Heart right ventricle (tissue), 16 donors: ENCODE data around the gene HRH3. TPM values are rescaled to one million over a fixed set of nuclear protein-coding genes. Genes with fewer than 3 reads are reported as not detected.

Experiments used
- ATAC-seq, 8 donors: fragments of 200-7000 bp; cut with Tn5 transposase; one replicate each; pipeline ENCODE4 v1.9.1; 2020; ENCODE audit warnings: mild to moderate bottlenecking in 8 of 8, moderate library complexity in 8 of 8, moderate number of reproducible peaks in 1 of 8
- DNase-seq, 2 donors: peaks; one replicate each; pipeline ENCODE4 v3.0.0-alpha.2; 2020
- H3K27ac ChIP-seq, 10 donors: fragments of 200-600 bp; sonication (generic) in 2 of 10; one replicate each; pipeline versions ENCODE4 v1.5.0 to v1.8.0; 2020 to 2022; ENCODE audit warnings: mild to moderate bottlenecking in 3 of 10
- H3K27me3 ChIP-seq, 7 donors: fragments of 200-600 bp; one replicate each; pipeline ENCODE4 v1.8.0; 2021 to 2022; ENCODE audit warnings: mild to moderate bottlenecking in 2 of 7
- H3K36me3 ChIP-seq, 9 donors: fragments of 200-600 bp; sonication (generic) in 1 of 9; one replicate each; pipeline versions ENCODE4 v1.5.0 to v1.8.0; 2020 to 2022; ENCODE audit warnings: mild to moderate bottlenecking in 2 of 9
- H3K4me1 ChIP-seq, 9 donors: fragments of 200-600 bp; sonication (generic) in 1 of 9; one replicate each; pipeline versions ENCODE4 v1.5.0 to v1.8.0; 2020 to 2022; ENCODE audit warnings: mild to moderate bottlenecking in 4 of 9
- H3K4me3 ChIP-seq, 10 donors: fragments of 200-600 bp; sonication (generic) in 2 of 10; one replicate each; pipeline versions ENCODE4 v1.5.0 to v1.8.0; 2020 to 2022; ENCODE audit warnings: mild to moderate bottlenecking in 7 of 10, moderate library complexity in 2 of 10
- H3K9me3 ChIP-seq, 11 donors: fragments of 200-600 bp in 10 of 11; sonication (generic) in 2 of 11; one replicate each; pipeline versions ENCODE4 v1.5.0 to v1.8.0; 2013 to 2022; ENCODE audit warnings: mild to moderate bottlenecking in 2 of 11, control low read depth in 1 of 11, moderate library complexity in 1 of 11
- WGBS, 2 donors: extraction: QIAGEN DNeasy Blood & Tissue Kit; methylation state at CpG; one replicate each; pipeline ENCODE4 v1.1.7; 2013; ENCODE audit warnings: inconsistent platforms in 1 of 2; 5-methylcytosine and 5-hydroxymethylcytosine counted together
- intact Hi-C, 10 donors: fragments of 100-400 bp; cut with DNase I; formaldehyde crosslinking; loops; one replicate each; pipeline versions ENCODE4 v1.11.1 to v1.14.2; 2022
- polyA plus RNA-seq, 2 donors: library from polyadenylated mRNA; stranded (reverse); fragments of 200-250 nt; gene quantifications; one replicate each; pipeline ENCODE4 v1.2.3, GENCODE V29; 2013
- total RNA-seq, 10 donors: library from RNA; stranded (reverse); fragmentation: NEBNext Ultra II Directional in 3 of 10; extraction: Animal tissue kit (Norgen Biotek cat#: 25700) in 3 of 10; gene quantifications; one replicate each; pipeline versions ENCODE4 v1.2.1 to v1.2.4, GENCODE V29; 2021 to 2023
- TF ChIP-seq, protein P1 (sequence below), 9 donors: fragments of 200-600 bp; sonication (generic) in 2 of 9; IDR thresholded peaks; one replicate each; pipeline versions ENCODE4 v1.5.0 to v1.8.0; 2021 to 2022; ENCODE audit warnings: antibody characterized with exemption in 9 of 9, mild to moderate bottlenecking in 5 of 9, moderate library complexity in 1 of 9
- donor health status: Arrhythmogenic right ventricular cardiomyopathy.
- donor health status: ischemic (EF 13 %, LVEDD 7.1; RV severe dilation, severe dysfunction).
- donor health status: healthy with polysubstance abuse.
- donor health status: DM: no; HTN: yes; CAD: no.
- donor health status: DM: no; HTN: no; CAD: no.
- donor health status: ischemic (EF 25% LVEDD 6.9; RV normal size, moderate dysfunction).
- donor health status: ischemic (EF 25% LVEDD 5.7; RV mildly dilated, moderate dysfunction).
- donor health status: healthy.
- donor health status: DM: yes; HTN: yes; CAD: no.
- donor health status: Ischemic cardiomyopathy.
- donor health status: ischemic (EF 35%, LVEDD 5.7; RV mildly dilated, moderate dysfunction).
- donor health status: nonischemic (EF 11% LVEDD 7.7; RV severe dilation, severe dysfunction).
- donor health status: DM: yes; HTN: yes; CAD: no.
- donor health status: PGD.
- donor health status: ischemic (EF 29% LVEDD 5.4; RV normal size, mild dysfunction).
- donor health status: nonischemic (EF 23%, LVEDD 6.1; RV moderate dilation, normal function).

The HRH3 gene
- total and polyA plus RNA-seq, 12 donors = not detected

DNA sequence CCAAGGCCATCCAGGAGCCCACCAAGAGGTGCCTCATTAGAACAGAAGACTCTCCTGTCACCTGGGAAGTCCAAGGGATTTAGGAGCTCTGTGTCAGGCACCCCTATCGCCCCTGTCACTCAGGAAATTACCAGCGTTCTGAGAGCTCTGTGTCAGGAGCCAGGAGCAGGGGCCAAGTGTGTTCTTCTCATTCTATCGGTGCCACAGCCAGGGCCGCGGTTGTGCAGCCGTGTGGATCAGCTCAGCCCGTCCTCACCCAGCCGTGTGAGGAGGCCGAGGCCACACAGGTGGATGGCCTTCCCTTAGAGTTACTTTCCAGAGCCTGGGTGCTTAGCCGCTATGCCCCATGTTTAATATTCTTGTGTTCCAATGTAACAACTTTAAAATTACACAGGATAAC is 27.4 kb downstream of the HRH3 start:
- no peak overlapping the region for H3K27ac ChIP-seq
- no peaks in the 10 kb centered on the region for H3K27me3 ChIP-seq
- peaks cover 0 to 75% (median 15%) of the 10 kb centered on the region in 9 donors for H3K36me3 ChIP-seq
- intact Hi-C loops = no loop called here
- WGBS, 2 donors = 66 to 78% methylated on average over 10 of the region's 10 CpGs
- ATAC-seq = peak in 2 of 8 donors; percentile 15 to 46
- peaks cover 0 to 19% (median 6%) of the 10 kb centered on the region in 9 donors for H3K4me1 ChIP-seq
- H3K4me3 ChIP-seq = no peak overlapping the region
- DNase-seq = peak in 1 of 2 donors; percentile 10
- TF ChIP-seq, protein P1, sequence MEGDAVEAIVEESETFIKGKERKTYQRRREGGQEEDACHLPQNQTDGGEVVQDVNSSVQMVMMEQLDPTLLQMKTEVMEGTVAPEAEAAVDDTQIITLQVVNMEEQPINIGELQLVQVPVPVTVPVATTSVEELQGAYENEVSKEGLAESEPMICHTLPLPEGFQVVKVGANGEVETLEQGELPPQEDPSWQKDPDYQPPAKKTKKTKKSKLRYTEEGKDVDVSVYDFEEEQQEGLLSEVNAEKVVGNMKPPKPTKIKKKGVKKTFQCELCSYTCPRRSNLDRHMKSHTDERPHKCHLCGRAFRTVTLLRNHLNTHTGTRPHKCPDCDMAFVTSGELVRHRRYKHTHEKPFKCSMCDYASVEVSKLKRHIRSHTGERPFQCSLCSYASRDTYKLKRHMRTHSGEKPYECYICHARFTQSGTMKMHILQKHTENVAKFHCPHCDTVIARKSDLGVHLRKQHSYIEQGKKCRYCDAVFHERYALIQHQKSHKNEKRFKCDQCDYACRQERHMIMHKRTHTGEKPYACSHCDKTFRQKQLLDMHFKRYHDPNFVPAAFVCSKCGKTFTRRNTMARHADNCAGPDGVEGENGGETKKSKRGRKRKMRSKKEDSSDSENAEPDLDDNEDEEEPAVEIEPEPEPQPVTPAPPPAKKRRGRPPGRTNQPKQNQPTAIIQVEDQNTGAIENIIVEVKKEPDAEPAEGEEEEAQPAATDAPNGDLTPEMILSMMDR (IDR thresholded peaks at IDR 0.05) = no peak
- no peaks in the 10 kb centered on the region for H3K9me3 ChIP-seq

DNA sequence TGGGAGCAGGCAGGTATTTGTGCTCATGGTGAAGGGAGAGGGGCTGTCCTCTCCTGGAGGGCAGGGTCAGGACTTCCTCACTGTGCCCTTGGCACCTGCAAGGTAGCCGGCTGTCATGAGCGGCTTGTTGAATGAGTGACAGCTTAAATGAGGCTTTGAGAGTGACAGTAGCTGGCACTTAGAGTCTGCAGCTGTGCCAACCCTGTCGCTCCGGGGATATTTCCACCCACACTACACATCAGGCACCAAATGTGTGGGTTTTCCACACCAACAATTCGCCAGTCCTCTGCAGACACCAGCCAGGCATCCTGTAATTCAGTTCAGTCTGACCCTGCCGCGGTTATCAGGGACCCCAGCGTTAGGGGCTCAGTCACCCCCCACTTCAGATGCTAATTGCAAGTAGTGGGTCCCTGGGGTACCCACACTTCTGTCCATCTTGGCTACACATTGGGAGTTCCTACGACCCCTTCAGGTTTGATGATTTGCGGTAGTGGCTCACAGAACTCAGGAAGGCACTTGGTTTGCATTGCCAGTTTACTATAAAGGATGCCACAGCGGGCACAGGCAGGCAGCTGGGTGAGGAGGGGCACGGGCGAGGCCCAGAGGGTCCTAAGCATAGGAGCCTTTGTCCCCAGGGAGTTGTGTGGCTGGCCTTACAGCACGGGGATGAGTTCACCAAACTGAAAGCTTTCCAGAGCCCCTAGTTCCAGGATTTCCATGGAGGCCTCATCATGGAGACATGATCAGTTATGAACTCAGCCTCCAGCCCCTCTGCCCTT is 28.1 kb downstream of the HRH3 start:
- no peaks in the 10 kb centered on the region for H3K9me3 ChIP-seq
- intact Hi-C loops = loop anchor here in 1 of 10 donors (2.0 kb wide), 1 partner anchor 21 kb away; no protein-coding TSS in a partner anchor
- DNase-seq = peak in 1 of 2 donors; percentile 10
- no peak overlapping the region for H3K4me3 ChIP-seq
- ATAC-seq = peak in 4 of 8 donors; percentile 11 to 49 (median 27)
- TF ChIP-seq, protein P1 (IDR thresholded peaks at IDR 0.05) = no peak
- 76 to 82% methylated on average over 14 of the region's 14 CpGs for WGBS, 2 donors
- no peaks in the 10 kb centered on the region for H3K27me3 ChIP-seq
- no peak overlapping the region for H3K27ac ChIP-seq
- H3K36me3 ChIP-seq = peaks cover 0 to 69% (median 12%) of the 10 kb centered on the region in 9 donors
- H3K4me1 ChIP-seq = peaks cover 0 to 25% (median 12%) of the 10 kb centered on the region in 9 donors

GRCh38 chr20:62190639-62191411 is 29.3 kb downstream of the HRH3 start:
- Histone ChIP-seq H3K27me3 (no peaks in the 10 kb centered on the region), H3K4me1 (peaks cover 0 to 30% (median 18%) of the 10 kb centered on the region in 9 donors), H3K9me3 (no peaks in the 10 kb centered on the region), H3K36me3 (peaks cover 0 to 57% (median 12%) of the 10 kb centered on the region in 9 donors), H3K4me3 (no peak overlapping the region), H3K27ac (no peak overlapping the region)
- DNase-seq = peak in 1 of 2 donors; percentile 8
- WGBS, 2 donors = 84 to 85% methylated on average over 25 of the region's 25 CpGs
- TF ChIP-seq, protein P1 (IDR thresholded peaks at IDR 0.05) = no peak
- intact Hi-C loops = loop anchor here in 1 of 10 donors (2.0 kb wide), 1 partner anchor 22 kb away; no protein-coding TSS in a partner anchor
- peak in 1 of 8 donors; percentile 16 for ATAC-seq
